ENCODE results near the gene CPT1A. TPM values are rescaled to one million over a fixed set of nuclear protein-coding genes. Genes with fewer than 3 reads are reported as not detected.

Gene CPT1A
- total RNA-seq, 1 donor from 2014 or later, result 0.54 TPM

DNA sequence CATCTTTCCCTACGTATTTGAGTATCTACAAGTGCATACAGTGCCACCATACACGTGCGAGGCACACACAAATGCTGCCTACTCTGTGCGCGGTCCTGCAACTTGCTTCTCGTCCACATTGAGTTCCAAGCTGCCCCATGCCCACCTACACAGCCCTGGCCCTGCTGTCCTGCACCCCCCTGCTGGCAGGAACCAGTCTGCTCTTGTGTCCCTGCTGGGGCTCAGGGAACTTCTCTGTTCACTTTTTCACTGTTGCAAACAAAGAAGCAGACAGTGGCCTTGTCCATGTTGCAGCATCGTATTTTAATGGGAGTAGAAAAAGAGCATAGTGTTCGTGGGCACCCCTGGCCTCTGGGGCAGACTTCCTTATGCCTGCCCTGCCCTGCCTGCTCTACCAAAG lies 14.0 kb downstream of the CPT1A start:
- TF ChIP-seq, protein P1, sequence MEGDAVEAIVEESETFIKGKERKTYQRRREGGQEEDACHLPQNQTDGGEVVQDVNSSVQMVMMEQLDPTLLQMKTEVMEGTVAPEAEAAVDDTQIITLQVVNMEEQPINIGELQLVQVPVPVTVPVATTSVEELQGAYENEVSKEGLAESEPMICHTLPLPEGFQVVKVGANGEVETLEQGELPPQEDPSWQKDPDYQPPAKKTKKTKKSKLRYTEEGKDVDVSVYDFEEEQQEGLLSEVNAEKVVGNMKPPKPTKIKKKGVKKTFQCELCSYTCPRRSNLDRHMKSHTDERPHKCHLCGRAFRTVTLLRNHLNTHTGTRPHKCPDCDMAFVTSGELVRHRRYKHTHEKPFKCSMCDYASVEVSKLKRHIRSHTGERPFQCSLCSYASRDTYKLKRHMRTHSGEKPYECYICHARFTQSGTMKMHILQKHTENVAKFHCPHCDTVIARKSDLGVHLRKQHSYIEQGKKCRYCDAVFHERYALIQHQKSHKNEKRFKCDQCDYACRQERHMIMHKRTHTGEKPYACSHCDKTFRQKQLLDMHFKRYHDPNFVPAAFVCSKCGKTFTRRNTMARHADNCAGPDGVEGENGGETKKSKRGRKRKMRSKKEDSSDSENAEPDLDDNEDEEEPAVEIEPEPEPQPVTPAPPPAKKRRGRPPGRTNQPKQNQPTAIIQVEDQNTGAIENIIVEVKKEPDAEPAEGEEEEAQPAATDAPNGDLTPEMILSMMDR (conservative IDR thresholded peaks at IDR 0.05), result no peak
- H3K4me1 Mint-ChIP-seq, result no peaks in the 10 kb centered on the region
- no peak for DNase-seq (ENCODE audit: low read depth, low spot score)
- H3K27ac Mint-ChIP-seq (ENCODE audit: unreplicated experiment), result no peak overlapping the region
- no peak overlapping the region for H3K4me3 Mint-ChIP-seq
- H3K9me3 Mint-ChIP-seq, result no peaks in the 10 kb centered on the region
- peaks cover 14% of the 10 kb centered on the region for H3K27me3 Mint-ChIP-seq (ENCODE audit: low read depth)
- H3K36me3 Mint-ChIP-seq (ENCODE audit: low read depth), result no peaks in the 10 kb centered on the region

DNA sequence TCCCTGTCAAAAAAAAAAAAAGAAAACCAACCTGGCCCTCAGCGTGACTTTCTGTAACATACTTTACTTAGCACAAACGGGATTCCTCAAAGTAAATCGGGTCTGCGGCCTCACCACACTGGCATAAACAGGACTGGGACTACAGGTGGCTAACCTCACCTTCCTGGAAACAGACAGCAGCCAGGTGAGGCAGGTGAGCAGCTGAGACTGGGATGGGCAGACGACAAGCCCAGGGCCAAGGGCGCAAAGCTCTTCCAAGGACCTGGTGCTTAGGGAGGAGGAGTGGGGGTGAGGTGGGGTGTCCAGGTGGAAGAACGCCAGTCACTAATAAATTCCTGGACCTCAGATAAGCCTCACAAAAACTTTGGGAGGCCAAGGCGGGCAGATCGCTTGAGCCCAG lies 15.0 kb downstream of the CPT1A start:
- TF ChIP-seq, protein P1 (conservative IDR thresholded peaks at IDR 0.05), result no peak
- DNase-seq (ENCODE audit: low read depth, low spot score), result no peak
- H3K9me3 Mint-ChIP-seq, result no peaks in the 10 kb centered on the region
- H3K36me3 Mint-ChIP-seq (ENCODE audit: low read depth), result no peaks in the 10 kb centered on the region
- no peaks in the 10 kb centered on the region for H3K4me1 Mint-ChIP-seq
- no peak overlapping the region for H3K4me3 Mint-ChIP-seq
- peak overlapping the region; percentile 50 for H3K27ac Mint-ChIP-seq (ENCODE audit: unreplicated experiment)
- H3K27me3 Mint-ChIP-seq (ENCODE audit: low read depth), result peaks cover 11% of the 10 kb centered on the region

DNA sequence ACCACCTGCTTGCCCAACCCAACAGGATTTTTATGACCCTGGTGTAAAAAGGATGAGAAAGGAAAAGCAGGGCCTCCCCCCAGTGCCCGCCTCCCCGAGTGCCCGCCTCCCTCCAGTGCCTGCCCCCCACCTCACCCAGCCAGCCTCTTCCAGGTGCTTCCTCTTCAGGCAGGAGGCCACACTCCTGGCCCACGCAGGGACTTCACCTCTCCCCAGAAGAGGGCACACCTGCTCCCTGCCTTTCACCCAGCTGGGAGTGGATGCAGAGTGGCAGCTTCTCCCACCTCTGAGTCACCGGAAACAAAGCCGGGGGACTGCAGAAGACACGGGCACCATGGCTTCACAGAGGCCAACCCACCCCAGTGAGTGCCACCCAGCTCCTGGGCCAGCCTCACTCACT lies 16.1 kb downstream of the CPT1A start:
- Mint-ChIP-seq H3K9me3 (no peaks in the 10 kb centered on the region), H3K36me3 (ENCODE audit: low read depth) (no peaks in the 10 kb centered on the region), H3K4me1 (no peaks in the 10 kb centered on the region), H3K4me3 (no peak overlapping the region), H3K27me3 (ENCODE audit: low read depth) (peaks cover 9% of the 10 kb centered on the region), H3K27ac (ENCODE audit: unreplicated experiment) (no peak overlapping the region)
- DNase-seq (ENCODE audit: low read depth, low spot score), result no peak
- TF ChIP-seq, protein P1 (conservative IDR thresholded peaks at IDR 0.05), result no peak

DNA sequence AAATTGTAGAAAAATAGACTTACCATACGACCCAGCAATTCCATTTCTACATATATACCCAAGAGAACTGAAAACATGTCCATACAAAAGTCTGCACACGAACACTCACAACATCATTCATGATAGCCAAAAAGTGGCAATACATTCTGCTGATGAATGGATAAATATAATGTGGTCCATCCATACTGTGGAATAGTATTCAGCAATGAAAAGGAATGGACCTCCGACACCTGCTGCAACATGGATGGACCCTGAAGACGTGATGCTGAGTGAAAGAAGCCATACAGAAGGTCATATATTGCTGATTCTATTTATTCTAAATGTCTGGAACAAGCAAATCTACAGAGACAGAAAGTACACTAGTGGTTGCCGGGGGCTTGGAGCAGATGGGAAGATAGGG lies 19.2 kb downstream of the CPT1A start:
- DNase-seq (ENCODE audit: low read depth, low spot score), result no peak
- H3K4me3 Mint-ChIP-seq, result no peak overlapping the region
- H3K27me3 Mint-ChIP-seq (ENCODE audit: low read depth), result no peaks in the 10 kb centered on the region
- no peaks in the 10 kb centered on the region for H3K4me1 Mint-ChIP-seq
- H3K36me3 Mint-ChIP-seq (ENCODE audit: low read depth), result no peaks in the 10 kb centered on the region
- TF ChIP-seq, protein P1 (conservative IDR thresholded peaks at IDR 0.05), result no peak
- no peak overlapping the region for H3K27ac Mint-ChIP-seq (ENCODE audit: unreplicated experiment)
- no peaks in the 10 kb centered on the region for H3K9me3 Mint-ChIP-seq

DNA sequence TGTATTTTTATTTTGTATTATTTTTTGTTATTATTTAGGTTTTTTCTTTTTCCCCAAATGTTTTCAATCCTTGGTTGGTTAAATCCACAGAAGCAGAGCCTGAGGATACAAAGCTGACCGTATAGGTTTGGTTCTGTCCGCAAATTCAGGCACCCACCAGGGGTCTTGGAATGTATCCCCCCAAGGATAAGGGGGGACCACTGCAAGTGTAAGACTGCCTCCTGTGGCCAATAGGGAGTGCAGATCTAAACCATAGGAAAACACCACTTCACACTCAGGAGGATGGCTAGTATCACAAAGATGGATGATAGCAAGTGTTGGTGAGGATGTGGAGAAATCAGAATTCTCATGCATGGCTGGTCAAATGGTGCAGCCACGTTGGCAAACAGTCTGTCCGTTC lies 20.0 kb downstream of the CPT1A start:
- TF ChIP-seq, protein P1 (conservative IDR thresholded peaks at IDR 0.05), result no peak
- H3K36me3 Mint-ChIP-seq (ENCODE audit: low read depth), result no peaks in the 10 kb centered on the region
- H3K27me3 Mint-ChIP-seq (ENCODE audit: low read depth), result no peaks in the 10 kb centered on the region
- no peak overlapping the region for H3K27ac Mint-ChIP-seq (ENCODE audit: unreplicated experiment)
- no peaks in the 10 kb centered on the region for H3K9me3 Mint-ChIP-seq
- DNase-seq (ENCODE audit: low read depth, low spot score), result no peak
- H3K4me3 Mint-ChIP-seq, result no peak overlapping the region
- no peaks in the 10 kb centered on the region for H3K4me1 Mint-ChIP-seq

DNA sequence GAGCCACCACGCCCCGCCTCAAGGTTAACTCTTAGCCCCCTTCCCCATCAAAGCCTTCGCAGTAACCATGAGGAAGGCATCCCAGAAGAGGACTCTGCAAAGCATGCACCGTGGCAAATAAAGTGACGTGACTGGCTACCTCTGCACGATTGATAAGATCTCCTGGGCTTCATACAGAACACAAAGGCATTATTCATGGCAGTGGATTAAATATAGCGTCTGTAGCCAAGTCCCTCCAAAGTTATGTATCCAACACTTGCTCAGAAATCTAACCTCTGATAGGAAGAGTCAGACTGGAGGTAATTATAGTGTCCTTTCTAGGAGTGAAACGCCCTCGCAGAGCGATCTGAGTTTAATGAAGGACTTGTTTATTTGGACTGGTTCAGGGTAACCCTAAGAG lies 22.4 kb downstream of the CPT1A start:
- H3K27ac Mint-ChIP-seq (ENCODE audit: unreplicated experiment), result no peak overlapping the region
- DNase-seq (ENCODE audit: low read depth, low spot score), result no peak
- TF ChIP-seq, protein P1 (conservative IDR thresholded peaks at IDR 0.05), result no peak
- no peaks in the 10 kb centered on the region for H3K27me3 Mint-ChIP-seq (ENCODE audit: low read depth)
- H3K36me3 Mint-ChIP-seq (ENCODE audit: low read depth), result no peaks in the 10 kb centered on the region
- H3K4me1 Mint-ChIP-seq, result no peaks in the 10 kb centered on the region
- H3K9me3 Mint-ChIP-seq, result no peaks in the 10 kb centered on the region
- H3K4me3 Mint-ChIP-seq, result no peak overlapping the region

Data from neural crest cell (in vitro differentiated cells).